GM11168 (cell line): ENCODE data around the gene ACTR1A.

ENCODE experiments used
- in situ Hi-C: fragments of 300-500 bp; cut with MboI; formaldehyde crosslinking; loops from one replicate; pipeline ENCODE4 v1.12.0; 2022; ENCODE audit warnings: low sequenced_read_pairs; ENCODE audit not compliant: unreplicated experiment

Gene ACTR1A

DNA sequence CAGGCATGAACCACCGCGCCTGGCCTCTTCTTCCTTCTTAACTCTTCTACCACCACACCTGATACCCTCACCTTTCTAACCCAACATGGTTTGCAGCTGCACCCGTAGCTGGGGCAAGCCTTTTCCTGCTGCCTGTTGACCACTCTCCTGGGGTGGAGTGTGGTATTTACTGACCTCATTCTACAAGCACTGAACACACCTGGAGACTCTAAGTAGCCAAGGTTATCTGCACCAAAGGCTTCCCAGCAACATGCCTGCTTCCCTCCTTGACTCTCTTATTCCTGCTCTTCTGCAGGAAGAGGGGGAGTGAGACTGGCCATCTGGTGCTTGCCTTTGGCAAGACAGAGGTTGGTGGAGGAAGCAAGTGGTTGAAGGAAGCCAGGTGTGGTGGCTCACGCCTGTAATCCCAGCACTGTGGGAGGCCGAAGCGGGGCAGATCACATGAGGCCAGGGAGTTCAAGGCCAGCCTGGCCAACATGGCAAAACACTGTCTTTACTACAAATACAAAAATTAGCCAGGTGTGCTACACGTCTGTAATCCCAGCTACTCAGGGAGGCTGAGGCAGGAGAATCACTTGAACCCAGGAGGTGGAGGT is 10.1 kb downstream of the ACTR1A start:
- in situ Hi-C loops, result no loop called here

DNA sequence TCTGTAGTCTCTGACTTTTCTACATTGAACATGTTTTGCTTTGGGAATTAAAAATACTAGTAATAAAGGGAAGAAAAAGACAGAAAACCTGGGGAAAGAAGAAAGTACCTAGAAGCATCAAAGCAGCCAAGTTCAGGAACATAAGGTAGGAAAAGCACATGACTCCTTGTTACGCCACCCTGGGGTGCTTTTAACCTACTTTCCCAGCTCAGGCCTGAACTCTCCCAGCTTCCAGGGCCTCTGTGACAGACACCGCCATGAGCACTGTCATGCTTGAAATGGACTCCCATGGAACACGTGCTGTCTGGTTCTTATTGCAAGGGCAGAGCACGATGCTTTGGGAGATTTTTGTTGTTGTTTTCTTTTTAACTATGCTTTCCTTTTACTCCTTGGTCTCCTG is 11.4 kb downstream of the ACTR1A start:
- in situ Hi-C loops, result no loop called here

DNA sequence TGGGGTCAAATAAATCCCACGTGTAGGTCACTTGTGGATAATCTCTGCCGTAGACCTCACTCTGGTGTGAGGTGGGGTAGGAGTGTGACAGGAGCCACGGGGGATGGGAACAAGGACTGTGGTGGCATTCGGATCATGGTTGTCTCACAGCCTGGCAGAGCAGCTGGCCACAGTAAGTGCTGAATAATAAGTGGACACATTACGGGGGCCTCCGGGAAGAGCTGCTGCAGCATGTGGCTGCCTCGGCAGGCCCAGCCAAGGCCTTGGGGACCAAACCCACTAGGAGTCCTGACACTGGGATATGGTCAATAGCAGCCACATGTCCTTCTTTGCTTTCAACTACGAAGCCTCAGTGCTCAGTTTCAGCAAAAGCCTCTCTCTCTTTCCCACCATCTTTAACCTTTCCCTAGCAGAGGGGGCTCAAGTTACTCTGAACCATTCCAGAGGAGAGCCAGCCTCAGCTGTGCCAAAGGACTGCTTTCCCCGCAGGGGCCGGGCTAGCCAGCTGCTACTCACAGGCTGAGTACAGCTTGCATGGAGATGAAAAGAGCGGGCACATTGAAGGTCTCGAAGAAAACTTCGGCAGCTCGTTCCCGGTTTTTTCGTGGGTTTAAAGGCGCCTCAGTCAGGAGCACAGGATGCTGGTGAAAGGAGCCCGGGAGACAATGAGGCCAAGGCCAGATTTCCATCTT is 17.3 kb downstream of the ACTR1A start:
- in situ Hi-C loops, result no loop called here

DNA sequence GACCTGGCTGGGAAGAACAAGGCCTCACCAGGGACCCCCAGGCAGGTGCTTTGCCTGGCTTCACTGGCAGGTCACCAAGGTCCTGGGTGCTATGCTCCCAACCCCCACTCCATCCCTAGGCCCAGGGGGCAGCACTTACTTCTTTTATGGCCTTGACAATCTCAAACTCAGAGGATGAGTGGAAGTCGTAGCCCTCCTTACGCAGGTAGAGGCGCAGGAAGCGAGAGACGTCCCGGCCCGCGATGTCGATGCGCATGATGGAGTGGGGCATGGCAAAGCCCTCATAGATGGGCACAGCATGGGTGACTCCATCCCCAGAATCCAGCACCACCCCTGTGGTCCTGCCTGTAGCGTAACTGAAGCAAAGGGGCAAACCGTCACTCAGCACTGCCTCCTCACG is 18.5 kb downstream of the ACTR1A start:
- in situ Hi-C loops, result no loop called here

DNA sequence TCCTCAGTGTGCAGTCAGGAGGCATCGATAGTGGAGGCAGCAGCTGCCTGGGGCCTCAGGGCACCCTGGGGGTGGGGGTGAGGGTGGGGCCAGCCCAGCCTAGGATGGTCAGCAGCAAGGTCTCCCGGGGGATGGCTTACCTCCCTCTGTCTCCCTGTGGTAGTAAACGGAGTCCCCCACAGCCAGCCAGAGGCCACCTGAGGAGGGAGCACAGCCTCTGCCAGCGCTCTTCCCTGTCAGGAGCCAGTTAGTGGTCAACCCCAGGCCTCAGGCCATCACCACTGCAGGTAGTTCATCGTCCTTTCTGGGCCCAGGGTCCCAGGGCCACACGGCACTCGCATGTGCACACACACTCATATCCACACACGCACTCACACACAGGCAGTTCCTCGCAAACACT is 22.1 kb downstream of the ACTR1A start:
- in situ Hi-C loops, result no loop called here

DNA sequence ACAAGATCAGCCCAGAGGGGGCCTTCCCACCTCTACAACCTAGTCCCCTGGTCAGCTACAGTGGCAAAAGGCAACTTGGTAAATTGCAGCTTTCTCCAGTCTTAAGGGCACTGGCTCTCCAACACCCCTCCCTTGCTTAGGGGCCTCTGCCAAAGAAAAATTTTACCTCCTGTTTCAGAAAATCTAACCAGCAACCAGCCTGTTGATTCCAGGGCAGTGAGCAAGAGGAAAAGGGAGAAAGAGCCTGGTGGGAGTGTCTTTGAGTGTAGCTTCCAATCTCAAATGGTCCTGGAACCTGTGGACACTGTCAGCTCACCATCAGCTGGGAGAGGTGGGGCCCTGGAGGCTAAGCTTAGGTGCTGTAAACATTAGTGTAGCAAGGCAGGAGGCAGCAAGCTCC is 22.9 kb downstream of the ACTR1A start:
- in situ Hi-C loops, result no loop called here

DNA sequence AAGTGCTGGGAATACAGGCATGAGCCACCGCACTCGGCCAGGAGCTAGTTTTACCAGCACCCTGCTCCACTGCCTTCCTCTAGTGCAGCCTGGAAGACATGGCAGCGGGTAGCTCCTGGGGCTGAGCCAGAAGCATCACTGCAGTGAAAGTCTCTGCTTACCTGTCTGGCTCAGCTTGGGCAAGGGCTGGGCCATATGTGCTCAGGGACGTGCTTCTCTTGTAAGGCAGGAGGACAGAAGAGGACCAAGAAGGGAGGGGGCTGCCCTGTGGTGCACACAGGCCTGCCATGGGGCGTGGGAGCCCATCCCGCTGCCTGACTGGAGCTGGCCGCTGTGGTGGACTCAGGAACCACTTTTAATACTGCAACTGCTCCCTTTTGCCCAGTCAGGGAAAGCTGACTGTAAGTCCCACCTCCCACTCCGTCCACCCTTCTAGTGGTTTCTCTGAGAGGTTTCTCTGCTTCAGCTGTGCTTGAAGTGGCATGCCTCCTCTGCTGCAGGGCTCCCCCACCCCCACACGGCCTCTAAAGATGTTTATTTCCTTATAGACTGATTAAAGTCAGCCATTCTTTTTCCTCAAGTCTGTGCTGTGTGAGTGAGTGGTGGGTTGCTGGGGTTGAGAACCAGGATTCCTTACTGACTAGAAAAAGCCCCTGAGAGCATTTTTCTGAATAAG is 25.9 kb downstream of the ACTR1A start:
- in situ Hi-C loops, result no loop called here

DNA sequence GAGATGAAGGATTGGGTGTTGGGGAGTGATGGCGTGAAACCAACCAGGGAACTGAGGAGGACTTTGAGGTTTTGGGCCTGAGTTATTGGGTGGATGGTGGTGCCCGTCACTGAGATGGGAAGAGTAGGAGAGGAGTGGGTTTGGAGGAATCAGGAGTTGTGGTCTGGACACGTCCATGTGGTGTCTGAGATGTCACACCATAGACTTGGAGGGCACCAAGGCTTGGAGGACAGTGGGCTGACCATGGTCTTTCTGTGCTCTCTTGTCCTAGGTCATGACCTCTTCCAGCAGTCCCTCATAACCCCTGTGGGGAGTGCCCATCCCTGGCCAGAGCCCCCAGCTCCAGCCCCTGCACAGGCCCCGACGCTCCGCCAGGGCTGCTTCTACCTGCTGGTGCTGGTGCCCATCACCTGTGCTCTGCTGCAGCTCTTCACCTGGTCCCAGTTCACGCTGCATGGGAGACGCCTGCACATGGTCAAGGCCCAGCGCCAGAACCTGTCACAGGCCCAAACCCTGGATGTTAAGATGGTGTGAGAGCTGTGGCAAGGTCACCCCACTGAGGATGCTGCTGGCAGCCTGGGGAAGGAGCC is 27.0 kb downstream of the ACTR1A start:
- in situ Hi-C loops, result no loop called here

DNA sequence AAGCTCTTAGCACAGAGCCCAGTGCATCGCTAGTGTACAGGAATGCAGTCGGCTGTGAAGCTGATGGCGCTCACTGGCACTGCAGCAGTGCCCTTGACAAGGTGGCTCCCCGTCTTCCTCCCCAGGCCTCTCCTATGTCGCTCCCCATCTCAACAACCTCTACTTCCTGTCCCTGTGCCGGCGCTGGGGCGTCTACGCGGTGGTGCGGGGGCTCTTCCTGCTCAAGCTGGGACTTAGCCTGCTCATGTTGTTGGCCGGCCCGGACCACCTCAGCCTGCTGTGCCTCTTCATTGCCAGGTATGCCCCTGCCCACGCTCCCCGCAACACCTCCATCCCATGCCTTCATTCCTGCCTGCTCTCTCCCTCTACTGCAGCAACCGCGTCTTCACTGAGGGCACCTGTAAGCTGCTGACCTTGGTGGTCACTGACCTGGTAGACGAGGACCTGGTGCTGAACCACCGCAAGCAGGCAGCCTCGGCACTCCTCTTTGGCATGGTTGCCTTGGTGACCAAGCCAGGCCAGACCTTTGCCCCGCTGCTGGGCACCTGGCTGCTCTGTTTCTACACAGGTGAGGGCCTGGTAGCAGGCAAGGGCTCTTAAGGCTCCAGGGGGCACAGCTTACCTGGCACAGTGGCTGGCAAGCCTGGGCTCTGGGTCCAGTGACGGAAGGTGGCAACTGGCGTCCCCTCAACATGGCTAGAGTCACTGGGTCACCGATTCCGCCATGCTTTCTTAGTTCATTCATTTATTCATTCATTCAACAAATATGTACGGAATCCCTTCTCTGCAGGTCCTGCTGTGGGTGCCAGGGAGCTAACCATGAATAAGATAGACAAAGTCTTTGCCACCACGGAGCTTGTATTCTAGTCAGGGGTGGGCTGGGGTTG is 28.8 kb downstream of the ACTR1A start:
- in situ Hi-C loops, result no loop called here

DNA sequence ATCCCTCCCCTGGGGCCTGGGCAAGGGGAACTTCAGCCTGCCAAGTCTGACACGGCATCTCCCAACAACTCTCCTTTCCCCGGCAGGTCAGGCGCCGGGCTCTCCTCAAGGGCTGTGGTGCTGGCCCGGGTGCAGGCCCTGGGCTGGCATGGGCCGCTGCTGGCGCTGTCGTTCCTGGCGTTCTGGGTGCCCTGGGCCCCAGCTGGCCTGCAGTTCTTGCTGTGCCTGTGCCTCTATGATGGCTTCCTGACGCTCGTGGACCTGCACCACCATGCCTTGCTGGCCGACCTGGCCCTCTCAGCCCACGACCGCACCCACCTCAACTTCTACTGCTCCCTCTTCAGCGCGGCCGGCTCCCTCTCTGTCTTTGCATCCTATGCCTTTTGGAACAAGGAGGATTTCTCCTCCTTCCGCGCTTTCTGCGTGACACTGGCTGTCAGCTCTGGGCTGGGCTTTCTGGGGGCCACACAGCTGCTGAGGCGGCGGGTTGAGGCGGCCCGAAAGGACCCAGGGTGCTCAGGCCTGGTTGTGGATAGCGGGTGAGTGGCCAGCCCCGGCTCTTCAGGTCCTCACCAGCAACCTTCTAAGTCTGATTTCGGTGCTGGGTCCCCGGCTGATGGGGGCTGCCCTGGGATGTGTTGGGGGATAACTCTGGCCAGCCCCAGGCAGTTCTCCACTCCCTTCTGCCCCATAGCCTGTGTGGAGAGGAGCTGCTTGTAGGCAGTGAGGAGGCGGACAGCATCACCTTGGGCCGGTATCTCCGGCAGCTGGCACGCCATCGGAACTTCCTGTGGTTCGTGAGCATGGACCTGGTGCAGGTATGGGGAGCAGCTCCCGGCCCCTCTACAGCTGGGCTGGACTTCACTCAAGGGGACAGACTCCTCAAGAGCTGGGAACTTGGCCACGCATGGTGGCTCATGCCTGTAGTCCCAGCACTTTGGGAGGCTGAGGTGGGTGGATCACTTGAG is 31.6 kb downstream of the ACTR1A start:
- in situ Hi-C loops, result no loop called here

DNA sequence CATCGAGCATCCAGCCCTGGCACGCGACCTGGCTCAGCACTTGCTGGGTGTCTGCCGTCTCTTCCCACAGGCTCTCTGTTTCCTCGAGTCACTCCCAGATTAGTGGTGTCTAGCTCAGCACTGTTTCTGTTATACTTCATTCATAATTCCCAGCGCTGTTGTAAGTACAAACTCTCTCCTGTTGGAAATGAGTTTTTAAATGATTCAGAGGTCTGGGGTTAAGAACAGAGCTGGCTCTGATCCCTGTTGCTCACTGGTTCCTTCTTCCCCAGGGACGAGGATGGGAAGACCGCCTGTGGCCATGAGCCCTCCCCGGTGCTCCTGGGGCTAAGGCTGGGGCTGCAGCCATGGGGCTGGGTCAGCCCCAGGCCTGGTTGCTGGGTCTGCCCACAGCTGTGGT is 33.8 kb downstream of the ACTR1A start:
- in situ Hi-C loops, result no loop called here

DNA sequence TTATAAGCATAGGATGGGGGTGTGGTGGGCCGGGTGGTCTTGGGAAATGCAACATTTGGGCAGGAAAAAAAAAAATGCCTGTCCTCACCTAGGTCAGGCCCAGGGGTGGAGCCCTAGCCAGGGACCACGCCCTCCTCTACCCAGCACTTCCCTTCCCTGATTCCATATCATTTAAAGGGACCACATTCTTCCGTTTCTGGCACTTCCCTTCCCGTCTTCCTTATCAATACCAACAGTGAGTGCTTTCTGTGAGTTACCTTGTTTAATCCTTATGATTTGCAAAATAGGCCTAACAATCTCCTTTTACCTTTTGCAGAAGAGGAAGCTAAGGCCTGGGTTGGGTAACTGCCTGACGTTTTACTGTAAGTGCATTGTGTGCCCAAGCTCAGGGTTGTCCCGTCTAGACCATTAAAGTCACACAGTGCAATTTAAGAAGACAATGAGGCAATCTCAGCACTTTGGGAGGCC is 34.5 kb downstream of the ACTR1A start:
- in situ Hi-C loops, result no loop called here

DNA sequence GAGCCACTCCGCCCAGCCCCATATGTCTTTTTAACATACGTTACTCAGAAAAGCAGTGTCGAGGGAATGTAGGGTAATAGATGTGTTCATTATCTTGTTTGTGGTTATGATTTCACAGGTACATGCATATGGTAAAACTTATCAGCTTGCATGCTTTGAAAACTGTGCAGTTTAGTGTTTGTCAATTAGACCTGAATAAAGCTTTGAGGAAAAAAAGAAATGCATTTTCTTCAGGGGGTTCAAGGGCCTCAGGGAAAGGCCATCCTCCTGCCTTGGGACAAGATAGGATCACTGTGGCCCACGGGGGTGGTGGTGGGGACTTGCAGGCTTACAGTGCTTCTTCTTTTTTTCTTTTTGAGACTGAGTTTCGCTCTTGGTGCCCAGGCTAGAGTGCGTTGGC is 35.2 kb downstream of the ACTR1A start:
- in situ Hi-C loops, result no loop called here

DNA sequence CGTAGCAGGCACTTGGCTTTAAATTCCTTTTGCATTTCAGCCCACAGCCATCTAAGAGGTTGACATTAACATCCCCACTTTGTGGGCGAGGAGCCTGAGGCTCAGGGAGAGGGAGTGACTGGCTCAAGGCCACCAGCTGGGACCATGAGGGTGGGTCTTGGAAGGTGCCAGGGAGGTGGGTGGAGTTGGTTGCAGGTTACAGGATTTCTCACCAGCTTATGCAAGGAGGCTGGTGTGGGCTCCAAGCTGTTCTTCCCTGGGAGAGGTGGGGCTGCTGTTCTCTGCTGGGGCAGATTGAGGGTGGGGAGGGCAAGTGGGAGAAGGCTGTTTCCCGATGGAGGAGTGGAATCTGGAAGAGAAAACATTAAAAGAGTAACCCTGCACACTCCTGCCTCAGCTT is 37.0 kb downstream of the ACTR1A start:
- in situ Hi-C loops, result no loop called here

DNA sequence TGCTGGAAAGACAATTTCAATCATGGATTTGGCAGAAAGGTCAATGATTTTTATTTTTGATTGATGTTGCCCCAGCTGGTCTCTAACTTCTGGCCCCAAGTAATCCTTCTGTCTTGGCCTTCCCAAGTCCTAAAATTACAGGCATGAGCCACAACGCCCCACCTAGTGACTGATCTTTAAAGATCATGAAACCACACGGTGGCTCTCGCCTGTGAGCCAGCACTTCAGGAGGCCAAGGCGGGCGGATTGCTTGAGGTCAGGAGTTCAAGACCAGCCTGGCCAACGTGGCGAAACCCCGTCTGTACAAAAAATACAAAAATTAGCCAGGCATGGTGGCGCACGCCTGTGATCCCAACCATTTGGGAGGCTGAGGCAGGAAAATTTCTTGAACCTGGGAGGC is 38.5 kb downstream of the ACTR1A start:
- in situ Hi-C loops, result no loop called here

DNA sequence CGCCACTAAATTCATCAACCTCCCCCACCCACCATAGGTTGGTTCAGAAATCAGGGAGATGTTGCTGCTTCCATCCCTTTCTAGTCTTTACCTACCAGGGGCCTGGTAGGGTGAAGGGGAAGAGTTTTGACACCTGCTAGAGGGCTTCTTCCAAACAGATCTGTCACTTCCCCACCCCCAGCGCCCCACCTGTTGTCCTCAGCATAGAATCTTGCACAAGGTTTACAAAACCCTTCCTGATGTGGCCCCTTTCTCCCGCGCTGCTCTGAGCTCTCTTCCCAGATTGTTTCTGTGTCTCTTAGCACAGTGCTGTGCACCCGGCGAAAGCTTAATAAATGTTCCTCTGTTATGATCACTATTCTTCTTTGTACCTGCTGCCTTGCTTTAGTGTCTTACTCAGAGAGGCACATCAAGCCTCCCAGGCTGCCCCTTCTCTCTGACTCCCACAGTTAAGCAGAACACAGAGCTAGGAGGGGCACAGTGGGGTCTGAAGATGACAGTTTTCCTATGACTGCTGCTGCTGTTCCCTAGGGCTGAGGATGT is 39.9 kb downstream of the ACTR1A start:
- in situ Hi-C loops, result no loop called here

DNA sequence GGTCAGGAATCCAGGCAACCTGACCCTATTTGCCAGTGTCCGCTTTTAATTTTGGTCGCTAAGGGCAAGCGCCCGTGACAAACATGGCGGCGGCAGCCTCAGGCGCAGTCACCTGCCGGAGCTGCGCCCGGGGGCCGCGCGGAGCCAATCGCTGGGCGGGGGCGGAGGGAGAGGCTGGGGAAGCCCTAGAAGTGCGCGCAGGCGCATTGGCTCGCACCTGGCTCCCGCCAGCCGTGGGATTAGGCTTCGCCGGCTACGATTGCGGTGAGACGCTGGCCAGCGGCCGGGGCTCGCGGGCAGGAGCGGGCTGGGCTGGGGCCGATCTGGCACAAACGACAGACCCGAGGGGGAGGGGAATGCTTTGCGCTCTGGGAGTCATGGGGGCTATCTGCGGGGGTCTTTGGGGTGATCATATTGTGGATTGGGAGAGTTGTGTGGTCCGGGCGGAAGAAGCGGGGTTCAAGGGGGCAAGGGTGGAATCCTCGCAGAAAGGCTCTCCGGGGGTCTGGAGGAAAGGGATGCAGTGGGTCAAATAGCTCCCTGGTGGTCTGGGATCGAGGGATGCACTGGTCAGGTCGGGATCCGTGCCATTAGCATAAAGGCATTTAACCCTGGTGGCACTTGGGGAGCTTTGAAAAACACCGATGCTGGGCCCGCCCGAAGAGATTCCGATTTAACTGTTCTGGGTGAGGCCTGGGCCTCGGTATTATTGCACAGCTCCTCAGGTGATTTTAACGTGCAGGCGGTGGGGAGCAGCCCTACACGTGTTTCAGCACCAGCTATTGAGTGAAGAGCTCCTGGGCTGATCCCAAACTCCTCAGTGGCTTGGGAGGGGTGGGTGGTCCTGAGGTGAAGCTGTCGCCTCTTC is 41.1 kb downstream of the ACTR1A start:
- in situ Hi-C loops, result no loop called here

DNA sequence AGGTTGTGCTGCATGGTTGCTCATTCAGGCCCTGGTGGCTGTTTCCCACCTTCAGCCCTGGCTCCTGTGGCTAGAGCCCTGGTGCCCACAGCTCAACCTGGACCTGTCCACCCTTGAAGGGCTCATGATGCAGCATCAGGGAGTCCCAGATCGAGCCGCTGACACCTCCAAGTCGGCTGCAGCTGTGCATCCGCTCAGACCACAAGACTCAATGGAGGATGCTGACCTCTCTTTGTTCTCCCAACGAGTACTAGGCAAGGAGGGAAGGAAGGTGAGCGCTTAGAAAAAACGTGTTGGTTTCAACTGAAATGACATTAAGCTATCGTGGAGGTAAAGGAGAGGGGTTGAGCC is 41.7 kb downstream of the ACTR1A start:
- in situ Hi-C loops, result no loop called here
